Kidney (tissue), 14 donors: ENCODE data around the gene SPRR2B. TPM values are rescaled to one million over a fixed set of nuclear protein-coding genes. Genes with fewer than 3 reads are reported as not detected.
"Not testable (repeated sequence)": the region's sequence is repeated elsewhere in the genome, so short reads cannot be mapped to it uniquely, and the experiment has no call there.

ENCODE experiments used
- DNase-seq, 5 donors: peaks; one replicate each; pipeline ENCODE4 v3.0.0-alpha.2; 2013 to 2020
- FAIRE-seq: peaks from 2 replicates; lab custom pipeline; 2012; peaks lifted over from hg19 to GRCh38; lab: Jason Lieb, UNC
- H3K27ac ChIP-seq, 2 donors: one replicate each; pipeline ENCODE4 v1.7.0; 2013; ENCODE audit warnings: low read depth in 2 of 2, low read length in 2 of 2, inconsistent platforms in 1 of 2
- H3K27me3 ChIP-seq: one replicate; pipeline ENCODE4 v1.7.1; 2013; ENCODE audit warnings: low read length, inconsistent platforms; ENCODE audit not compliant: control insufficient read depth, insufficient read depth
- H3K36me3 ChIP-seq, 3 donors: one replicate each; pipeline versions ENCODE4 v1.7.0 to v1.7.1; 2013; ENCODE audit warnings: low read length in 3 of 3, control low read depth in 1 of 3, inconsistent platforms in 1 of 3; ENCODE audit not compliant: insufficient read depth in 3 of 3, control insufficient read depth in 2 of 3
- H3K4me1 ChIP-seq, 3 donors: one replicate each; pipeline versions ENCODE4 v1.7.0 to v1.7.1; 2013; ENCODE audit warnings: low read length in 3 of 3, inconsistent platforms in 1 of 3, low read depth in 1 of 3; ENCODE audit not compliant: control insufficient read depth in 2 of 3, insufficient read depth in 2 of 3
- H3K4me3 ChIP-seq, 3 donors: one replicate each; pipeline versions ENCODE4 v1.7.0 to v1.8.1; 2013; ENCODE audit warnings: low read length in 3 of 3, control low read depth in 1 of 3, inconsistent platforms in 1 of 3
- H3K9ac ChIP-seq, 3 donors: one replicate each; pipeline versions ENCODE4 v1.7.0 to v1.7.1; 2013; ENCODE audit warnings: low read length in 3 of 3, control low read depth in 1 of 3, inconsistent platforms in 1 of 3
- H3K9me3 ChIP-seq, 3 donors: one replicate each; pipeline versions ENCODE4 v1.7.0 to v1.7.1; 2013; ENCODE audit warnings: low read length in 3 of 3, control low read depth in 1 of 3, inconsistent platforms in 1 of 3; ENCODE audit not compliant: control insufficient read depth in 2 of 3, insufficient read depth in 1 of 3
- intact Hi-C: fragments of 100-400 bp; cut with DNase I; formaldehyde crosslinking; loops from one replicate; pipeline ENCODE4 v1.11.1; 2022
- polyA plus RNA-seq: library from polyadenylated mRNA; stranded (reverse); fragments of 350-450 nt; fragmentation: Illumina TruSeq; extraction: RNeasy Lipid Tissue Mini Kit (QIAGEN cat#74804); gene quantifications from one replicate; pipeline ENCODE4 v1.2.3, GENCODE V29; 2014; ENCODE audit warnings: low read depth, low replicate concordance; ENCODE audit not compliant: insufficient read depth
- total RNA-seq: library from RNA; stranded (reverse); fragmentation: NEBNext Ultra II Directional; extraction: Animal tissue kit (Norgen Biotek cat#: 25700); gene quantifications from one replicate; pipeline ENCODE4 v1.2.1, GENCODE V29; 2021
- TF ChIP-seq, protein P1 (sequence below): IDR thresholded peaks from 3 replicates; pipeline ENCODE4 v1.5.1; 2012; ENCODE audit warnings: mild to moderate bottlenecking, moderate library complexity, borderline replicate concordance; ENCODE audit not compliant: insufficient read depth; ENCODE audit errors: extremely low read depth
- donor health status: control.
- donor health status: control.
- donor health status: control.
- donor health status: control.
- donor health status: control.
- donor health status: DM: yes; HTN: yes; CAD: no.
- donor health status: Normal renal cell carcinoma (clear cell type).

The SPRR2B gene
- total and polyA plus RNA-seq, 2 donors from 2014 or later = not detected

DNA sequence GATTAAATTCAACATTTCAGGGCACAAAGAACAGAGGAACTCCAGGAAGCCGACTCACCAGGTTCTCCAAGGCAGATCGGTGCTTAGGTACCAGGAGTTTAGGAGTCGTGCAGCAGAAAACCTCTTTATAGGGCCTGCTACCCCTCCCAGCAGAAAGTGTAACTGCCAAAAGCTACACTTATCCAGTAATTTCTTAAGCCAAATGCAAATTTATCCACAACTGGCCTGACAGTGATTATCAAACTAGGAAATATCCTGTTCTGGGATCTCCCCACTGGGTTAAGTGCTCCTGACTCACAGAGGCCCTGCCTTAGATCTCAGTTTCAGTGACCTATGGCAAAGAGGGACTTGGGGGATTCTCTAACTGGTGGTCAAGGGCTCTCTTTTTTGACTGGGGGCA, 42.0 kb upstream of the SPRR2B start, which contains the start of gene SPRR2F:
Gene SPRR2F, minus strand, starts transcription at position 101 of the 400 bp plus-strand sequence. CDS start 783 bp downstream, outside the sequence.
- Histone ChIP-seq H3K4me1 (no peaks in the 10 kb centered on the region), H3K27me3 (no peaks in the 10 kb centered on the region), H3K9me3 (no peaks in the 10 kb centered on the region), H3K9ac (no peak within 1 kb of the TSS), H3K36me3 (no peaks in the 10 kb centered on the region), H3K27ac (no peak within 1 kb of the TSS), H3K4me3 (no peak within 1 kb of the TSS)
- FAIRE-seq (no peak), DNase-seq (no peak)
- TF ChIP-seq, protein P1, sequence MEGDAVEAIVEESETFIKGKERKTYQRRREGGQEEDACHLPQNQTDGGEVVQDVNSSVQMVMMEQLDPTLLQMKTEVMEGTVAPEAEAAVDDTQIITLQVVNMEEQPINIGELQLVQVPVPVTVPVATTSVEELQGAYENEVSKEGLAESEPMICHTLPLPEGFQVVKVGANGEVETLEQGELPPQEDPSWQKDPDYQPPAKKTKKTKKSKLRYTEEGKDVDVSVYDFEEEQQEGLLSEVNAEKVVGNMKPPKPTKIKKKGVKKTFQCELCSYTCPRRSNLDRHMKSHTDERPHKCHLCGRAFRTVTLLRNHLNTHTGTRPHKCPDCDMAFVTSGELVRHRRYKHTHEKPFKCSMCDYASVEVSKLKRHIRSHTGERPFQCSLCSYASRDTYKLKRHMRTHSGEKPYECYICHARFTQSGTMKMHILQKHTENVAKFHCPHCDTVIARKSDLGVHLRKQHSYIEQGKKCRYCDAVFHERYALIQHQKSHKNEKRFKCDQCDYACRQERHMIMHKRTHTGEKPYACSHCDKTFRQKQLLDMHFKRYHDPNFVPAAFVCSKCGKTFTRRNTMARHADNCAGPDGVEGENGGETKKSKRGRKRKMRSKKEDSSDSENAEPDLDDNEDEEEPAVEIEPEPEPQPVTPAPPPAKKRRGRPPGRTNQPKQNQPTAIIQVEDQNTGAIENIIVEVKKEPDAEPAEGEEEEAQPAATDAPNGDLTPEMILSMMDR = no peak
- intact Hi-C loops = no loop called here

DNA sequence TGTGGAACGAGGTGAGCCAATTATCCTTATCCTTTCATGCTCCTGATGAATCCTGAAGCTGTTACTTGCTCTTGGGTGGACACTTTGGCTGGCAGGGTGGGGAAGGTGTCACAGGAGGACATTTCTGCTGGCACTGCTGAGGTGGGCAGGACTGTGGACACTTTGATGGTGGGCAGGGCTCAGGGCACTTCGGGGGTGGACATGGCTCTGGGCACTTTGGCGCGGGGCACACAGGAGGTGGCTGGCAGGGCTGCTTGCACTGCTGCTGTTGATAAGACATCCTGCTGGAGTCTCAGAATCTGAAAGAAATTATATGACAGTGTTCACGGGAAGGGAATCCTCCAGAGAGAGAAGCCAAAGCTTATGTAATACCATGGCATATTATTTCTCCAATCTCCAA, 41.0 kb upstream of the SPRR2B start:
- H3K27ac ChIP-seq, FAIRE-seq, H3K4me3 ChIP-seq, DNase-seq, H3K9me3 ChIP-seq, H3K27me3 ChIP-seq, intact Hi-C loops, H3K36me3 ChIP-seq, H3K9ac ChIP-seq, H3K4me1 ChIP-seq: not testable (repeated sequence)

DNA sequence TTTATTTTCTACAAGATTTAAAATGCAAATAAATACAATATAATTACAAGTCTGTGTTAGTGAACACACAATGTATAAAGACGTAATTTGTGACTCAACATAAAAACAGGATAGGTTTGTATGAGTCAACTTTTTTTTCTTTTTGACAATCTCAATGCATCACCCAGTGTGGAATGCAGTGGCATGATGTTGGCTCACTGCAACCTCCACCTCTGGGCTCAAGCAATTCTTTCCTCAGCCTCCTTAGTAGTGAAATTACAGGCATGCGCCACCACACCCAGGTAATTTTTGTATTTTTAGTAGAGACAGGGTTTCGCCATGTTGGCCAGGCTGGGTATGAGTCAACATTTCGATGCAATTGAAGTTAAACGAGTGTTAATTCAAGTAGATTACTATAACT, 28.8 kb upstream of the SPRR2B start:
- intact Hi-C loops = no loop called here
- no peak overlapping the region for H3K9ac ChIP-seq
- TF ChIP-seq, protein P1 = no peak
- no peaks in the 10 kb centered on the region for H3K9me3 ChIP-seq
- no peak for FAIRE-seq
- no peak overlapping the region for H3K27ac ChIP-seq
- no peaks in the 10 kb centered on the region for H3K4me1 ChIP-seq
- no peaks in the 10 kb centered on the region for H3K27me3 ChIP-seq
- H3K4me3 ChIP-seq = no peak overlapping the region
- H3K36me3 ChIP-seq = no peaks in the 10 kb centered on the region
- DNase-seq = no peak

DNA sequence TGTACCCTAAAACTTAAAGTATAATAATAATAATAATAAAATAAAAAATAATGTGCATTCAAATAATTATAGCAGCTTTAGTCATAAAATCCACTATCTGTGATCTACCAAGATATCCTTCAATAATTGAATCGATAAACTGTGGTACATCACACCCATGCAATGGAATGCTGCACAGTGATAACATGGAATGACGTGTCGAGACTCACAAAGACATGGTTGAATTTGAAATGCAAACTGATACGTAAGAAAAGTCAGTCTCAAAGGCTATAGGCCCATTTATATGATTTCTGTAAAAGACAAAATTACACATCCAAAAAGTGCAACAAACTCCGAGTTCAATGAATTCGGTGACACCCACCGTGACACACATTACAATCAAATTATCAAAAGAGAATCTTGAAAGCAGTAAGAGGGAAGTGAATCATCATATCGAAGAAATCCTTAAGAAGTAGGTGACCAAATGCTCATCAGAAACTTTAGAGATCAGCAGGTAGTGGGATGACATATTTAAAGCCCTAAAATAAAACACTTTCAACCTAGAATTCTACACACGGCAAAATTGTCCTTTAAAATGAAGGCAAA, 28.1 kb upstream of the SPRR2B start:
- Histone ChIP-seq H3K27me3 (no peaks in the 10 kb centered on the region), H3K27ac (no peak overlapping the region), H3K9me3 (no peaks in the 10 kb centered on the region), H3K4me1 (no peaks in the 10 kb centered on the region), H3K9ac (no peak overlapping the region), H3K36me3 (no peaks in the 10 kb centered on the region), H3K4me3 (no peak overlapping the region)
- intact Hi-C loops = no loop called here
- DNase-seq (no peak), FAIRE-seq (no peak)
- TF ChIP-seq, protein P1 = no peak
